Measurements from ENCODE around the gene UBR1. TPM values are rescaled to one million over a fixed set of nuclear protein-coding genes. Genes with fewer than 3 reads are reported as not detected.

The UBR1 gene
- 36.9 TPM for total RNA-seq
- 6.0 TPM for polyA plus RNA-seq (ENCODE audit: insufficient read depth, low read depth, low replicate concordance)
- long read RNA-seq, donor 1, full-length matches to known transcripts = 1 of 1 reads
- long read RNA-seq, donor 1, partial matches to known transcripts = 0 of 1 reads
- long read RNA-seq, donor 1, other reads (novel, unspliced or antisense) = 0 of 1 reads
- long read RNA-seq, donor 2 = 0 reads
- long read RNA-seq, donor 3 = 0 reads
- long read RNA-seq, donor 4 = 0 reads
- long read RNA-seq, donor 5 = 0 reads
- long read RNA-seq, donor 6, partial matches to known transcripts = 0 of 1 reads
- long read RNA-seq, donor 6, other reads (novel, unspliced or antisense) = 0 of 1 reads
- long read RNA-seq, donor 7, partial matches to known transcripts = 8 of 12 reads
- long read RNA-seq, donor 7, other reads (novel, unspliced or antisense) = 4 of 12 reads
- long read RNA-seq, donor 8 = 0 reads
- long read RNA-seq, donor 9 = 0 reads
- long read RNA-seq, donor 10 = 0 reads

GRCh38 chr15:43105778-43106485 is at the start of gene UBR1:
Gene UBR1 (minus strand): TSS chr15:43106038. CDS start chr15:43106022, 16 bp downstream.
- no peaks in the 10 kb centered on the region for H3K9me3 ChIP-seq (ENCODE audit: control insufficient read depth in 2 of 3, insufficient read depth in 1 of 3, low read length in 3 of 3)
- TF ChIP-seq CTCF (IDR thresholded peaks at IDR 0.05; ENCODE audit: borderline replicate concordance, extremely low read depth, insufficient read depth) = no peak
- DNase-seq = peak; percentile 94 to 98 (median 96)
- peaks cover 0 to 3% (median 2%) of the 10 kb centered on the region in 3 donors for H3K36me3 ChIP-seq (ENCODE audit: control insufficient read depth in 2 of 3, insufficient read depth in 3 of 3, low read length in 3 of 3)
- peak within 1 kb of the TSS; percentile 66 to 96 (median 82) for H3K9ac ChIP-seq (ENCODE audit: low read length in 3 of 3)
- H3K4me3 ChIP-seq (ENCODE audit: low read length in 3 of 3) = peak within 1 kb of the TSS; percentile 73 to 97 (median 85)
- no peak for FAIRE-seq
- peaks cover 0 to 6% (median 4%) of the 10 kb centered on the region in 3 donors for H3K4me1 ChIP-seq (ENCODE audit: control insufficient read depth in 2 of 3, insufficient read depth in 2 of 3, low read depth in 1 of 3, low read length in 3 of 3)
- H3K27me3 ChIP-seq (ENCODE audit: control insufficient read depth, insufficient read depth, low read length) = no peaks in the 10 kb centered on the region
- intact Hi-C loops (cut with DNase I) = no loop called here
- peak within 1 kb of the TSS; percentile 91 to 95 for H3K27ac ChIP-seq (ENCODE audit: low read depth in 2 of 2, low read length in 2 of 2)

GRCh38 chr15:43153269-43153668 is 47.4 kb upstream of the UBR1 start:
- TF ChIP-seq CTCF (IDR thresholded peaks at IDR 0.05; ENCODE audit: borderline replicate concordance, extremely low read depth, insufficient read depth) = no peak
- DNase-seq = no peak
- no peak overlapping the region for H3K27ac ChIP-seq (ENCODE audit: low read depth in 2 of 2, low read length in 2 of 2)
- no peak for FAIRE-seq
- H3K36me3 ChIP-seq (ENCODE audit: control insufficient read depth in 2 of 3, insufficient read depth in 3 of 3, low read length in 3 of 3) = peaks cover 2 to 36% (median 12%) of the 10 kb centered on the region in 3 donors
- no peaks in the 10 kb centered on the region for H3K9me3 ChIP-seq (ENCODE audit: control insufficient read depth in 2 of 3, insufficient read depth in 1 of 3, low read length in 3 of 3)
- intact Hi-C loops (cut with DNase I) = no loop called here
- H3K4me3 ChIP-seq (ENCODE audit: low read length in 3 of 3) = no peak overlapping the region
- no peaks in the 10 kb centered on the region for H3K4me1 ChIP-seq (ENCODE audit: control insufficient read depth in 2 of 3, insufficient read depth in 2 of 3, low read depth in 1 of 3, low read length in 3 of 3)
- no peaks in the 10 kb centered on the region for H3K27me3 ChIP-seq (ENCODE audit: control insufficient read depth, insufficient read depth, low read length)
- H3K9ac ChIP-seq (ENCODE audit: low read length in 3 of 3) = no peak overlapping the region

GRCh38 chr15:43151688-43152087 is 45.9 kb upstream of the UBR1 start:
- Histone ChIP-seq H3K27ac (ENCODE audit: low read depth in 2 of 2, low read length in 2 of 2) (no peak overlapping the region), H3K36me3 (ENCODE audit: control insufficient read depth in 2 of 3, insufficient read depth in 3 of 3, low read length in 3 of 3) (peaks cover 2 to 32% (median 12%) of the 10 kb centered on the region in 3 donors), H3K27me3 (ENCODE audit: control insufficient read depth, insufficient read depth, low read length) (no peaks in the 10 kb centered on the region), H3K4me3 (ENCODE audit: low read length in 3 of 3) (no peak overlapping the region), H3K9ac (ENCODE audit: low read length in 3 of 3) (no peak overlapping the region), H3K9me3 (ENCODE audit: control insufficient read depth in 2 of 3, insufficient read depth in 1 of 3, low read length in 3 of 3) (no peaks in the 10 kb centered on the region), H3K4me1 (ENCODE audit: control insufficient read depth in 2 of 3, insufficient read depth in 2 of 3, low read depth in 1 of 3, low read length in 3 of 3) (no peaks in the 10 kb centered on the region)
- no peak for DNase-seq
- no peak for TF ChIP-seq CTCF (IDR thresholded peaks at IDR 0.05; ENCODE audit: borderline replicate concordance, extremely low read depth, insufficient read depth)
- no peak for FAIRE-seq
- intact Hi-C loops (cut with DNase I) = no loop called here
